Spleen (tissue), 13 donors: Measurements from ENCODE around the gene HSBP1L1. TPM values are rescaled to one million over a fixed set of nuclear protein-coding genes. Genes with fewer than 3 reads are reported as not detected.

Experiments used
- DNase-seq: peaks from one replicate; pipeline ENCODE4 v3.0.0-alpha.2; 2020
- H3K27ac ChIP-seq, 8 donors: fragments of 200-600 bp; sonication (generic) in 7 of 8; 1 replicate in 4 of 8; 2 replicates in 4 of 8; pipeline versions ENCODE4 v1.5.0 to v1.8.0; 2016 to 2021; ENCODE audit warnings: inconsistent platforms in 4 of 8, mild to moderate bottlenecking in 4 of 8, moderate library complexity in 1 of 8
- H3K27me3 ChIP-seq, 7 donors: fragments of 200-600 bp; sonication (generic) in 6 of 7; replicated peaks in 1 of 7; 1 replicate in 4 of 7; 2 replicates in 3 of 7; pipeline versions ENCODE4 v1.5.0 to v1.8.0; 2016 to 2021; ENCODE audit warnings: inconsistent platforms in 3 of 7, mild to moderate bottlenecking in 1 of 7
- H3K36me3 ChIP-seq, 6 donors: fragments of 200-600 bp; sonication (generic) in 5 of 6; 1 replicate in 4 of 6; 2 replicates in 2 of 6; pipeline versions ENCODE4 v1.5.0 to v1.8.0; 2016 to 2021; ENCODE audit warnings: inconsistent platforms in 2 of 6
- H3K4me1 ChIP-seq, 6 donors: fragments of 200-600 bp; sonication (generic) in 5 of 6; 1 replicate in 3 of 6; 2 replicates in 3 of 6; pipeline versions ENCODE4 v1.5.0 to v1.8.0; 2016 to 2021; ENCODE audit warnings: inconsistent platforms in 3 of 6
- H3K4me3 ChIP-seq, 8 donors: fragments of 200-600 bp; sonication (generic) in 7 of 8; 1 replicate in 4 of 8; 2 replicates in 4 of 8; pipeline versions ENCODE4 v1.5.0 to v1.8.0; 2016 to 2021; ENCODE audit warnings: inconsistent platforms in 4 of 8, mild to moderate bottlenecking in 4 of 8, moderate library complexity in 2 of 8
- H3K9me3 ChIP-seq, 8 donors: fragments of 200-600 bp; sonication (generic) in 7 of 8; 1 replicate in 4 of 8; 2 replicates in 4 of 8; pipeline versions ENCODE4 v1.5.0 to v1.8.0; 2016 to 2021; ENCODE audit warnings: inconsistent platforms in 4 of 8
- POLR2A ChIP-seq, 3 donors: fragments of 450-650 bp; IDR thresholded peaks; one replicate each; pipeline ENCODE4 v1.5.1; 2017; ENCODE audit warnings: antibody characterized with exemption in 3 of 3, mild to moderate bottlenecking in 1 of 3
- POLR2AphosphoS5 ChIP-seq, 3 donors: sonication (generic); formaldehyde crosslinking; IDR thresholded peaks; one replicate each; pipeline ENCODE4 v1.5.1; 2017; ENCODE audit warnings: antibody characterized with exemption in 3 of 3
- WGBS, 5 donors: extraction: QIAGEN DNeasy Blood & Tissue Kit in 3 of 5; methylation state at CpG; one replicate each; pipeline versions ENCODE4 v1.1.5 to v1.1.7; 2013 to 2018; 5-methylcytosine and 5-hydroxymethylcytosine counted together
- intact Hi-C: fragments of 100-400 bp; cut with DNase I; formaldehyde crosslinking; loops from one replicate; pipeline ENCODE4 v1.15.0; 2023; ENCODE audit warnings: low total_unique reads
- long read RNA-seq, 2 donors: transcript quantifications; one replicate each; lab custom pipeline, GENCODE V29; 2026
- polyA plus RNA-seq, 3 donors: library from polyadenylated mRNA; stranded (reverse); fragments of 200-250 nt; gene quantifications; one replicate each; pipeline ENCODE4 v1.2.1, GENCODE V29; 2013
- total RNA-seq, 7 donors: library from RNA; depleted of rRNA in 3 of 7; stranded (reverse); fragments of >200 nt in 3 of 7; fragmentation: NEBNext Ultra II Directional in 4 of 7; extraction: Animal tissue kit (Norgen Biotek cat#: 25700) in 4 of 7; gene quantifications; one replicate each; pipeline versions ENCODE4 v1.1.0 to v1.2.1, GENCODE V29; 2016 to 2021
- TF ChIP-seq, protein P1 (sequence below), 11 experiments: fragments of 200-600 bp in 7 of 11; fragments of 450-650 bp in 4 of 11; sonication (generic) in 4 of 11; IDR thresholded peaks in 8 of 11; conservative IDR thresholded peaks in 3 of 11; 1 replicate in 7 of 11; 2 replicates in 4 of 11; pipeline versions ENCODE4 v1.4.0 to v1.8.0; 2016 to 2021; ENCODE audit warnings: antibody characterized with exemption in 11 of 11, inconsistent platforms in 4 of 11, mild to moderate bottlenecking in 1 of 11
- donor health status: healthy with polysubstance abuse.
- donor health status: DM: no; HTN: no; CAD: no; lungs with moderate emphysema.
- donor health status: DM: no; HTN: no; CAD: no.
- donor health status: Bipolar disorder and iron deficiency.
- donor health status: healthy.
- donor health status: DM: no; HTN: no; CAD: no.
- donor health status: DM: yes; HTN: yes; CAD: no.

The HSBP1L1 gene
- total RNA-seq (10 to 100 TPM; 10.3 to 36.4 (median 20.1) TPM), polyA plus RNA-seq (10 to 100 TPM; 10.0 to 21.5 (median 15.8) TPM)
- long read RNA-seq, donor 1, transcript HSBP1L1-204 (1 exons, 775 nt), result major isoform, 12 of 15 reads
- long read RNA-seq, donor 1, partial matches to known transcripts, result 0 of 15 reads
- long read RNA-seq, donor 1, other reads (novel, unspliced or antisense), result 0 of 15 reads
- long read RNA-seq, donor 2, transcript HSBP1L1-204 (1 exons, 775 nt), result major isoform, 5 of 5 reads
- long read RNA-seq, donor 2, partial matches to known transcripts, result 0 of 5 reads
- long read RNA-seq, donor 2, other reads (novel, unspliced or antisense), result 0 of 5 reads

DNA sequence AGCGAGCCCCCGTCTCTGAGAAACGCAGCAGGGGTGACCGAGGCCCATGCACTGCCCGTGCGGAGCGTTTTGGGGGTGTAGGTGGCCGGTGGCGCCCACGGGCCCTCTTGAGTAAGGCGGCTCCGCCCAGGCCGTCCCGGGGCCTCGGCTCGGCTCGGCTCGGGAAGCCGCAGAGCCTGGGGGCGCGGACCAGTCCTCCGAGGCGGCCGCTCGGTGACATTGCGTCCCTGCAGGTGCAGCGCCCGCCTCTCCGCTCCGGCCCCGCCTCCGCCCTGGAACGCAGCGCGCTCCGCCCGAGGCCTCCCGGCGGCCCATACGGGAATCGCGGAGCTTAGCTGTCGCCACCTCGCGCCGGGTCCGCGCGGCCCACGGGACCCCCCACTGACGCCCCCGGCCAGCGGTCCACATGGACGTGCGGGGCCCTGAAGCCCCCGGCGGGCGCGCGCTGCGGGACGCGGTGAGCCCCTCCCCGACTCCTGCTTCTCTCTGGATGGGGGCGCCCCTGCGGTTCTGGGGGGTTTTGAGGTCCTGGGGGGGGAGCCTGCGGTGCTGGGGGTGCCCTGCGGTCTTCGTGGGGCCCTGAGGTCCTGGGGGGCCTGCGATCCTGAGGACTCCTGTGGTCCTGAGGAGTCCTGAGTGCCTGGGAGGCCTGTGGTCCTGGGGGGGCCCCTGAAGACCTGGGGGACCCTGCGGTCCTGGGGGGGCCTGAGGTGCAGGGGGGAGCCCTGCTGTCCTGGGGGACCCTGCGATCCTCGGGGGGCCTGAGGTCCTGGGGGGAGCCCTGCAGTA is at the start of gene HSBP1L1:
Gene HSBP1L1, plus strand, starts transcription at position 314 of the 789 bp plus-strand sequence. Its CDS starts 93 bp downstream, at position 407.
- Histone ChIP-seq H3K36me3 (peaks cover 0 to 20% (median 2%) of the 10 kb centered on the region in 6 donors), H3K4me3 (peak within 1 kb of the TSS; percentile 38 to 83 (median 56)), H3K9me3 (no peaks in the 10 kb centered on the region), H3K4me1 (peaks cover 5 to 44% (median 21%) of the 10 kb centered on the region in 6 donors), H3K27me3 (peaks cover 0 to 4% (median 0%) of the 10 kb centered on the region in 7 donors), H3K27ac (peak within 1 kb of the TSS; percentile 61 to 83 (median 78))
- 2 to 4% (median 3%) methylated on average over 19 to 73 of the region's 73 CpGs for WGBS, 5 donors
- TF ChIP-seq POLR2AphosphoS5 (IDR thresholded peaks at IDR 0.05) (peak; percentile 39 to 82 (median 69)), POLR2A (IDR thresholded peaks at IDR 0.05) (no peak)
- TF ChIP-seq, protein P1, sequence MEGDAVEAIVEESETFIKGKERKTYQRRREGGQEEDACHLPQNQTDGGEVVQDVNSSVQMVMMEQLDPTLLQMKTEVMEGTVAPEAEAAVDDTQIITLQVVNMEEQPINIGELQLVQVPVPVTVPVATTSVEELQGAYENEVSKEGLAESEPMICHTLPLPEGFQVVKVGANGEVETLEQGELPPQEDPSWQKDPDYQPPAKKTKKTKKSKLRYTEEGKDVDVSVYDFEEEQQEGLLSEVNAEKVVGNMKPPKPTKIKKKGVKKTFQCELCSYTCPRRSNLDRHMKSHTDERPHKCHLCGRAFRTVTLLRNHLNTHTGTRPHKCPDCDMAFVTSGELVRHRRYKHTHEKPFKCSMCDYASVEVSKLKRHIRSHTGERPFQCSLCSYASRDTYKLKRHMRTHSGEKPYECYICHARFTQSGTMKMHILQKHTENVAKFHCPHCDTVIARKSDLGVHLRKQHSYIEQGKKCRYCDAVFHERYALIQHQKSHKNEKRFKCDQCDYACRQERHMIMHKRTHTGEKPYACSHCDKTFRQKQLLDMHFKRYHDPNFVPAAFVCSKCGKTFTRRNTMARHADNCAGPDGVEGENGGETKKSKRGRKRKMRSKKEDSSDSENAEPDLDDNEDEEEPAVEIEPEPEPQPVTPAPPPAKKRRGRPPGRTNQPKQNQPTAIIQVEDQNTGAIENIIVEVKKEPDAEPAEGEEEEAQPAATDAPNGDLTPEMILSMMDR (IDR thresholded peaks at IDR 0.05 in 8 of 11, conservative IDR thresholded peaks at IDR 0.05 in 3 of 11), result peak in 8 of 11 experiments; percentile 21 to 59 (median 42)
- intact Hi-C loops, result no loop called here
- DNase-seq, result peak; percentile 95

DNA sequence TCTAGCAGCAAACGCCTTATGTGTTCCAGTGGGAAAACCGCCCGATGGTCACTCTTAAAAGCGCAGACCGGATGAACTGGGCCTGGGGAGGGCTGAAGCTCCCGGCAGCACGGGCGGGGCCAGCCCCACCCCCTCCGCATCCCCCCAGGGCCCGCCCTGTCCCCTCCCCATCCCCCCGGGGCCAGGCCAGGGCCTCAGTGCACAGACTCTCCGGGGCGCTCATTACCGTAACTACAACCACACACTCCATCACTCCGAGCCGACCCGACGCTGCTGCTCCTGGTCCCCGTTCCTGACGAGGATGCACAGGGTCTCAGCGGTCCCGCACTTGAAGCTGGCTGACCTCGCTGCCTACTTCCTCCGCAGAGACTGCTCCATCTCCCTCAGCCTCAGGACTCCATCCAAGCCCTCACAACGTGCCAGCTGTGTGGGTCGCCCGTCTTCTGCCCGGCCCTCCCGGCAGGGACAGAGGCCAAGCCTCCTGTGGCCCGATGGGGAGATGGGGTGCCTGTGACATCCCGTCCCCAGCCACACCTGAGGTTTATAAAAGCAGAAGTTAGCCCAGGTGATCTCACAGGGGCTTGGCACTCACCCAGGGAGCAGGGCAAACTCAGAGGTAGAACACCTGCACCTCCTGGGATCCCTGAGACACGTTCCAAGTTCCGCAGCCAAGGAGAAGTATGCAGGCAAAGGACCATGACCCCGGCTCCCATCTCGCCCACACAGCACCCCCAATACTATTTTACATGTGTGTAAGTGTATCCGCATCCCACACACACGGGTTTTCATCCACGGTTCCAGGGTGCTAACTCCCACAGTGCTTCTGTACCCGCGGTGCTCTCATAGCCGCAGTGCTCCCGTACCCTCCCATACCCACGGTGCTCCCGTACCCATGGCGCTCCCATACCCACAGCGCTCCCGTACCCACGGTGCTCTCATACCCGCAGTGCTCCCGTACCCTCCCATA is 49.0 kb upstream of the HSBP1L1 start:
- Histone ChIP-seq H3K4me1 (peaks cover 0 to 30% (median 7%) of the 10 kb centered on the region in 6 donors), H3K27ac (no peak overlapping the region), H3K36me3 (peaks cover 2 to 82% (median 34%) of the 10 kb centered on the region in 6 donors), H3K9me3 (peaks cover 0 to 9% (median 0%) of the 10 kb centered on the region in 8 donors), H3K4me3 (no peak overlapping the region), H3K27me3 (no peaks in the 10 kb centered on the region)
- DNase-seq, result peak; percentile 69
- intact Hi-C loops, result no loop called here
- TF ChIP-seq, protein P1 (IDR thresholded peaks at IDR 0.05 in 8 of 11, conservative IDR thresholded peaks at IDR 0.05 in 3 of 11), result no peak
- peak in 1 of 3 donors; percentile 25 for TF ChIP-seq POLR2AphosphoS5 (IDR thresholded peaks at IDR 0.05)
- 93 to 96% (median 95%) methylated on average over 39 to 50 of the region's 50 CpGs for WGBS, 5 donors

DNA sequence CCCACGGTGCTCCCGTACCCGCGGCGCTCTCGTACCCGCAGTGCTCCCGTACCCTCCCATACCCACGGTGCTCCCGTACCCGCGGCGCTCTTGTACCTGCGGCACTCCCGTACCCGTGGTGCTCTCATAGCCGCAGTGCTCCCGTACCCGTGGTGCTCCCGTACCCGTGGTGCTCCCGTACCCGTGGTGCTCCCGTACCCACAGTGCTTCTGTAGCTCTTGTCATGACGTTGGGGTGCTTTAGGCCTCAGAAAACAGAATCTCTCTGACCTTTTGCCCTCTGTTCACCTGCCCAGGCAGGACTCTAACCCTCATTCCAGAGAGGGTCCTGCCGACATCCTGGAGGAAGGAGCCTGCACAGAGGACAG is 48.3 kb upstream of the HSBP1L1 start:
- TF ChIP-seq POLR2AphosphoS5 (IDR thresholded peaks at IDR 0.05) (no peak), POLR2A (IDR thresholded peaks at IDR 0.05) (no peak)
- TF ChIP-seq, protein P1 (IDR thresholded peaks at IDR 0.05 in 8 of 11, conservative IDR thresholded peaks at IDR 0.05 in 3 of 11), result no peak
- H3K4me3 ChIP-seq, result no peak overlapping the region
- H3K27me3 ChIP-seq, result no peaks in the 10 kb centered on the region
- intact Hi-C loops, result no loop called here
- DNase-seq, result peak; percentile 47
- peaks cover 2 to 75% (median 34%) of the 10 kb centered on the region in 6 donors for H3K36me3 ChIP-seq
- H3K4me1 ChIP-seq, result peaks cover 0 to 30% (median 7%) of the 10 kb centered on the region in 6 donors
- no peak overlapping the region for H3K27ac ChIP-seq
- H3K9me3 ChIP-seq, result peaks cover 0 to 9% (median 0%) of the 10 kb centered on the region in 8 donors
- 71 to 96% (median 88%) methylated on average over 26 of the region's 26 CpGs for WGBS, 5 donors
